ENCODE data around the gene RNF182.
"Not testable (repeated sequence)": the region's sequence is repeated elsewhere in the genome, so short reads cannot be mapped to it uniquely, and the experiment has no call there.

Gene RNF182

DNA sequence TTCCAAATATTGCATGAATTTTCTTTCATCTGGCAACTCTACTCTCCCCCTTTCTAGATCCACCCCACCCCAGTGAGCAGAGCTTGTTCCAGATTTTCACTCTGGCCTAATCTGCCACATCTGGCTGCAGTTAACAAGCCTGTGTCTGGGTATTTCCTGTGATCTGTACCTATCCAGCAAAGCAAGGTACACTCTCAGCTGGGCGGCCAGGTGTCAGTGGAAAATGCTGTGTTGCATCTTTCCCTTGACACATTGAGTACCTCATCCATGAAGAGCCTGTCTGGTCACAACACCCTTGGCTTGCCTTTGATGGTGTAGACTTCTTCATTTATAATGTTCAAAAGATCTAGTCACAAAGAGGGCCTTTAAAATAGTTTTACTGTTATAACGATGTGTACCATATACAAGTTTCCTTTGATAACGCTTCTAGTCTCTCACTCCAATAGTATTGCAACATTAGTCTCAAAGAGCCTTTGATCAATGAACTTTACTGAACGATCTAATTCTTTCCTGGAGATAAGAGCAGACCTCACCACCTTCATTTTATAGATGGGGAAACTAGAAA lies 6.0 kb upstream of the RNF182 start:
- no peak for DNase-seq

DNA sequence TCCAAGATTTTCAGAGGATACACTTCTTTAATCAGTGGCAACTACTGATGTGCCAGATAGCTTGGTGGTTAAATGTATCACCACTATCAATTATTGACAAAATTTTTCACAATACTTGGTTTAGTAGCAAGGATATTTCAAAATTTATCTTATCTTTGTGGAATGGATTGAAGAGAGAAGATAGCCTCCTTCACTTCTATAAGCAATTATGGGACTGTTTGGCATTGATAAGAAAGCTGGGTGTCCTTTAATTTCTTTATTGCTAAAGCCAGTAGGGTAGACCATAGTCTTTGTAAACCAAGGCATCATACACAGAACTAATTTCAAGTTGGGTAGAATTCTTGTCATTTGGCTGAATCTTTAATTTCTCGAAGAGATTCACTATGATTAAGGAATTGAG lies 4.9 kb upstream of the RNF182 start:
- no peak for DNase-seq

DNA sequence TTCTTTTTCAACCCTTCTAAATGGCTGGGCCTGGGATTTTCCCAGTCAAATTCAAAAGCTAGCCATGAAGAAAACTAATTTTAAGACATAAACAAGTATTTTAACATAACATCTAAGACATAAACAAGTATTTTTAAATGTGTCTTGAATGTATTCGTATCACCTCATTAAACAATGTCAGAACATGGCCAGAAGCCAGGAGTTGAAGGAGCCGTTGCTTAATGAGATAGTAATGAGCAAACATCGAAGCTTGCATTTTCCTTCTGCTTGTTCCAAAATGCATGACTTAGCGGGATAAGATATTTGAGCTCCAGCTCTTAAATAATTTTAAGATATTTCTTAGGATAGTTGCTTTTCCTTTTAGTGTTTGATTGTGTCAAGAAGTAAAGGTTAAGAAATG lies 4.2 kb upstream of the RNF182 start:
- no peak for DNase-seq

DNA sequence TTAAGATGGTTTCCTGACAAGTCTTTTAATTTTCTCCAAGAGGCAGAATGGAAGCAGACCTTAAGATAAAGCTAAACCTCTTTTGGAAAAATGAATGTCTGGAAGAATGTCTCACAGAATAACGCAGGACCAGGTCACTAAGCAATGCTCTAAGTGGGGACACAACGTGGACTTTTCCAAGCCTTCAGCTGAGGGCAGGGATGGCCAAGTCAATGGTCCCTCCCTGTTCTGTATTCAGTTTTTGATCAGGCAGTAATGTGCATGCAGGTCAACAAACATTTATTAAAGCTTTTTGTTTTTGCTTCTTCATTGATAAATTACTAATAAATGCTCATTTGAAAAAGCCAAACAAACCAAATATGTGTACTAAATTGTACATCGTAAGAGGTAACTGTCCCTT lies 2.0 kb upstream of the RNF182 start:
- DNase-seq = no peak

DNA sequence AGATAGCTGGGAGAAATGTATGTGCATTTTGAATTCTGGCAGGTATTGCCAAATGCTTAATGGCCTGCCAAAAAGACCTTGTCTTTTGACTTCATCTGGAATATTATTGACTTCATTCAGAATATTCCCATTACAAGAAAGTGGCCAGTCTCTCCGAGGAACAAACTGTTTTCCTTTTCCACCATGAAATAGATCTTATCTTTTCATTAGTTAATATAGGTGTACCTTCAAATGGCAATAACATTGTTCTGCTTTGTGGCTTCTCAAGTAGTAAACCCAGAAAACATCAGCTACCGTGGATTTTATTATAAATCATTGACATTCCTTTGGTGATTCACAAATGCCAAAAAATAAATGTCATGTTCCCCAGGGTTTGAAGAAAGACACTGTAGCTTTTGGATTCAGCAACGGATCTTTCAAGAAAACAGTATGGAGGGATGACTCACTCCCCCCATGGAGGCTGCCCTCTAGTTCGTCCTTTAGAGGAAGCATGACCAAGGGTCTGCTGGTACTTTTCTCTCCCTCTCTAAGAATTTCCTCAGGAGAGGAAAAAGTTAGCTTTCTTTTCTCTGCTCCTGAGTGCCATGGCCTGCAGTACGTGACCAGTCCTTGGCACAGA lies 1.1 kb upstream of the RNF182 start:
- no peak for DNase-seq

DNA sequence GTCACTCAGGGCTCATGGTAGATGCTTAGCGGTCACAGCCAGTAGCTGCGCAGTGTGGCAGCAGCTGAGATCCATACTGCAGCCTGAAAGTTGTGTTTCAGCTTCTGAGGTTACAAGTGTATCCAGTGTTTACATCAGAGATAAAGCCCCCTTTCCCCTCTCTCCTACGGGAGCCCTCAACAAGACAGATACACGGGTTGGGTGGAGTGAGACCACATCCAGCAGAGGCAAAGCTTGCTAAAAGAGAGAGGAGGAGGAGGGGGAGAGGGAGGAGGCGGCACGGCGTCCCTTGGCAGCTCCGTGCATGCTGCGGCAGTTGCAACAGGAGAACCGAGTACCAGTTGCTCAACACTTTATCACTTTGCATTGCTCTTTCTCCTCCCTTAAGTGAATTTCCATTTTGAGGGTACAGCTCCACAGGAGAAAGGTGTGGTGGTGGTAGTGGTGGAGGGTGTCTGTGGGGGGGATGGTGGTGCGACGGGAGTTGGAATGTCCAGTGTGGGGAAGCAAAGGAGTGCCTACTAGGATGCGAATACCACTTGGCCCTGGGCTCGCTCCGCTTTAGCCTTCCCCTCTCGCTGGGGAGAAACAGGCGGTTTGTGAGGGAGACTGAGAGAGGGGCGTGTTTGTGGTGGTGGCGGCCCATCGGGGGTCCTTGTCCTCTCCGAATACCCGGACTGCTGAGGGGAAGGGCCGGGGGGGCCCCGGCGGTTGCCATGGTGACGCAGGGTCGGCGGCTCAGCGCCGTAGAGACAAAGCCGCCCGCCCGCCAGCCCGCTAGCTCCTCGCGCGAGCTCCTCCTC lies 405 bp upstream of the RNF182 start:
- DNase-seq = no peak

DNA sequence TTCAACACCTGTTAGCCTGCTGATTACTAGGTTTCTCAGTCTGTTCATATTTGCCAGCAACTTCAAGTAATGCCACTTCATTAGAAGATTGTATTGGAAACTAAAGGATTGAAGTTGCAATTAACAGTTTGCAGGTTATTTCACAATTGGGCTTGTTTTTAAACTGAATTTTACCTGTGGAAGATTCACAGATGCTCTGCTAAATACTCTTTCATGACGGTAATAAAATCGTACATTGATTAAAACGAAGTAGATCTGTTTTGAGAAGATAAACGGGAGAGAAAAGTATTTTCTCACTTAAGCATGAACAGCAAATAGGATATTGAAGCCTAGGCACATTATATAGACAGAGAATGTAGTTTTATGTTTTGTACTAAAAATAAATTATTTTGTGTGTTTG lies 1.6 kb downstream of the RNF182 start:
- no peak for DNase-seq

DNA sequence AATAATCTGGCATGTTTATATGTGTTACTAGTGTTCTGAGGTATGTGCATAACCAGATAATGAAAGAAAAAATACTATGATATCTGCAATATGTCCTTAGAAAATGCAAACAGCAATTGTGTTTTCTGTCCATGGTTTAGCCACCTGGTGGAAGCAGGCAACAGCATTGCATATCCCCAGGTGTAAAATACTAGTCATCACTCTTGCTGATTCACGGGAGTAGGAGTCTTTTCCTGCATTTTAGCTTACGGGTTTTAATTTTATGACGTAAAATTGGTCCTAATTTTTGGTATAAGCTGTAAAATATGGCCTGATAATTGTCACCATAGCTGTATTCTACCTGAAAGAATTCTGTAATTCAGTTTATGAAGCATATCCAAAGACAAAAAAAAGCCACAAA lies 2.5 kb downstream of the RNF182 start:
- DNase-seq = no peak

DNA sequence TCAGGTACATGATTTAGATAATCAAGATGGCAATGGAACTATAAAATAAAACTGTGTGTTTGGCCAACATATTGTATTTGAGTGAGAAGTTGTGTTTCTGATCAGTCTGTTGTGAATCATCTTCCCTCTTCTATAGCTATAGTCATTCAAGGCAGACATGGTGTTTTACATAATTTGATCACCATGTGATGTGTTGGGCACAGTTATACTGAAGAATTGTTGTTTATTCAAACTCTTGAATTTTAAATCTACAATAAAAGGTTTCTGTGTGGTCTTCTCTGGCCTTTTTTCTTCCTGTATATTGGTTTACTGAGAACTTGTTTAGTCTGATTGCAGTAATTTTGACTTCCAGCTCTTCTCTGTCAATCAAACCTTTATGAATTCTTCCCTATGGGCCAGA lies 4.4 kb downstream of the RNF182 start:
- no peak for DNase-seq

DNA sequence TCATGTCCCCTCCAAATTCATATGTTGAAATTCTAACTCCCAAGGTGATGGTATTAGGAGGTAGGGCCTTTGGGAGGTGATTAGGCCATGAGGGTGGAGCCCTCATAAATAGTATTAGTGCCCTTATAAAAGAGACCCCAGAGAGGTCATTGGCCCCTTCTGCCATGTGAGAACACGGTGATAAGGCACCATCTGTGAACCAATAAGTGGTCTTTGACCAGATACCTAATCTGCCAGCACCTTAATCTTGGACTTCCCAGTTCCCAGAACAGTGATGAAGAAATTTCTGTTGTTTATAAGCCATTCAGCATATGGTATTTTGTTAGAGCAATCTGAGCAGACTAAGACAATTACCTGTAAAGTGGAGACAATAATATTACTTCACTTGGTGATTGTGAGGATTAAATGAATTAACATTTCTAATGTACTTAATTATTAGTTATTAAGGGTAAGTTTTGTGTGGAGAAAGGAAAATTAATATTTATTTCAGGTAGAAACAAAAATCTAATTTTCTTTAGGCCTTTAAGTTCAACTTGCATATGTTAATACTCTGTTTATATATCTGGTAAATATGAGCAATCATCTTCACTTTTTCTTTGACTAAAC lies 7.1 kb downstream of the RNF182 start:
- DNase-seq = no peak

DNA sequence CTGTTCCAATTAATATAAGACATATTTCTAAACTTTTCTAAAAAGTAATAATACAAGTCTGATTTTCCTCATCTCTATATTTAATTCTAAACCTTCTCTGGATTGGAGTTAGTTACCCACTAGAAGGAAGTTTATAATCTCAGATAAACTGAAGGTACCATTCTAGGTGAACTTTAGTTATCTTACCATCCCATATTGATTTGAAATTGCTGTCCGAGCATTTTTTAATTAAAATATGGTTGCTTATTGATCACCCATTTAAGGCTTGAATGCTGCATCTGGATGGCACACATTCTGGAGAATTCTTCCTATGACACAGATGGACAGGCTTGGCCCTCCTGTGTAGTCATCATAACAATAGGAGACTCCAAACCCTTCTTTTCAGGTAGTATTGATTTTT lies 8.0 kb downstream of the RNF182 start:
- no peak for DNase-seq

DNA sequence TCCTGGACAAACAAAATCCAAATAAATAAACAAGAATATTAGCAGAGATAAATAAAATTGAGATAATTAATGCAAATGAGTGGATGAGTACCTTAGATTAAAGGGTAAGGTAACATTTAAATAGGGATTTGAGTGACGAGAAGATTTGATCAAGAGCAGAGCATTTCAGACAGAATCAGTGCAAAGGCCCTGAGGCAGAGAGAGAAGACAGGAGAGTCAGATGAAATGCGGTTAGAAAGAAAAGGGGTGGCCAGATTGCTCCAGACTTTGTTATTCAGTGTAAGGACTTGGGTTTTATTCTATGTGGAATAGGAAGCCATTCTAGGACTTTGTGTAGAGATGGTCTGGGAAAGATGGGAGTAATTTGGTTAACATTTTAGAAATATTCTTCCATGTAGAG lies 10.0 kb downstream of the RNF182 start:
- no peak for DNase-seq

DNA sequence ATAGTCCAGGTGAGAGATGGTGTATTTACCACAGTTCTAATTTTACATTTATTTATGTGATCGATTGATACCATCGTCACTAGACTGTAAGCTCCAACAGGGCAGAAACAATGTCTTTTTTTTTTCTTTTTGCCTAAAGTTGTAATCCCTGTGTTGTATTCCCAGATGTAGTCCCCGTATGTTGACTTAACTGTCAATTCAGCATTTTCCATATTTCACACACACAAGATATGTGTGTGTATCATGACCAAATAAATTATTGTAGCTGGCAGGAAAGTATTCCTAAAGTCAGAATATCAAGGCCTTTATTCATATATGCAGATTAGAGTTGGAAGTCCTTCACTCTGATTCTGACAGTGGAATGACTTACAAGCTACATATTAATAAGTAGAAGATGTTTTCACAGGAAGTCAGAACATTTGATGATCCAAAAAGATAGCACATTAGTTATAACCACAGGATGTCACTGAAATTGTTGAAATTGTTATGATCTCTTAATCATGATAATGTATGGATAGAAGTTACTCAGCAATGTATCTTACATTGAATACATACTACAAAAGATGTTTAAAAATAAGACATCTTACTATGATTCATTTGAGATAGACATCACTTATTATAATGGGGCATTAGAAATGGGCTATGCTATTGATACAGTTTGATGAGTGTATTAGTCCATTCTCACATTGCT lies 10.6 kb downstream of the RNF182 start:
- no peak for DNase-seq

DNA sequence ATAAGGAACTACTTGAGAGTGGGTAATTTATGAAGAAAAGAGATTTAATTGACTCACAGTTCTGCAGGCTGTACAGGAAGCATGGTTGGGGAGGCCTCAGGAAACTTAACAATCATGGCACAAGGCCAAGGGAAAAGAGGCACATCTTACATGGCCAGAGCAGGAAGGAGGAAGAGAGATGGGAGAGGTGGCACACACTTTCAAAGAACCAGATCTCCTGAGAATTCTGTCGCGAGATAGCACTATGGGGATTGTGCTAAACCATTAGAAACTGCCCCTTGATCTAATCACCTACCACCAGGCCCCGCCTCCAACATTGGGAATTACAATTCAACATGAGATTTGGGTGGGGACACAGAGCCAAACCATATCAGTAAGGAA lies 11.1 kb downstream of the RNF182 start:
- DNase-seq = not testable (repeated sequence)

DNA sequence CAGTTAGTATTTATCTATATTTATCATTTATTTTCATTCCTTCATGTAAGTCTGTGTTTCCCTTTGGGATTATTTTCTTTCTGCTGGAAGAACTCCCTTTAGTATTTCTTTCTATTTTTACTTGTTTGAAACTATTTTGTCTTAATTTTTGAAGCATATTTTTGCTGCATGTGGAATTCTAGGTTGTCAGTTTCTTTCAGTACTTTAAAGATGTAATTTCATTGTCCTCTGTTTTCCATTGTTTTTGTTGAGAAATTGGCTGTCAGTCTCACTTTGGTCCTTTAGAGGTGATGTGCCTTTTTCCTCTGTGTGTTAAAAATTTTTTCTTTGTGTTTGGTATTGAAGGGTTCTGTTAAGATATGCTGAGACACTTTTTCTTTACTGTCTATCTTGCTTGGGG lies 17.1 kb downstream of the RNF182 start:
- DNase-seq = no peak

DNA sequence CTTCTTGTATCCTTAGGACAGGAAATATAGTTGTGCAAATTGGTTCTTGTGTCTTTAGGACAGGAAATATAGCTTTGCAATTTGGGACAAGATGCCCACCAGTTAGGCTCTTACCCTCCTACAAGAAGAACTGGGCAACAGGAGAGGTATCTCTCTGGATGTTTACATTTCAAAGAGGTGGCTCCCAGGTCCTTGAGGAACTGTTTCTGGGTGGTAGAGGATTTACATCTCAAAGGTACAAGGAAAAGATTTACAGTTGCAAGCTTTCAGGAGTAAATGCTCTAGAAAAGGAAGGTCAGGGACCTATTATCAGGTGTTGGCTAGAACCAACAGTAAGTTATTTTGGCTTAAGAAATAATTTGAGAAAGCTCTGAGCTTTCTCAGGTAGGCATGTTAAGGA lies 19.2 kb downstream of the RNF182 start:
- no peak for DNase-seq

DNA sequence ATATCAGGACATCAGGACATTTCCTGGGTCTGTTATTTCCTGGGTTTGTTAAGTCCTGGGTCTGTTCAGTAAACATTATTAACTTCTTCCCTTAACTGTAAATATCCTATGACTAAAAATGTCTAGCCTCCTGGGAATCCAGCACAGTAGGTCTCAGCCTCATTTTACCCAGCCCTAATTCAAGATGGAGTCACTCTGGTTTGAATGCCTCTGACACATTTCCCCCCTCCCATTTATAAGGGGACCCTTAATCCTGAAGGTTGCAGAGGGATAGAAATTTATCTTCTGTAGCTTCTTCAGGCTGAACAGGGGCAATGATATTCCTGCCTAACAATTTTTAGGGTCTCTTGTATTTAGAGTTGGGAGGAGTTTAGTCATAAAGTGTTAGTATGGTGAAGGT lies 21.8 kb downstream of the RNF182 start:
- no peak for DNase-seq

DNA sequence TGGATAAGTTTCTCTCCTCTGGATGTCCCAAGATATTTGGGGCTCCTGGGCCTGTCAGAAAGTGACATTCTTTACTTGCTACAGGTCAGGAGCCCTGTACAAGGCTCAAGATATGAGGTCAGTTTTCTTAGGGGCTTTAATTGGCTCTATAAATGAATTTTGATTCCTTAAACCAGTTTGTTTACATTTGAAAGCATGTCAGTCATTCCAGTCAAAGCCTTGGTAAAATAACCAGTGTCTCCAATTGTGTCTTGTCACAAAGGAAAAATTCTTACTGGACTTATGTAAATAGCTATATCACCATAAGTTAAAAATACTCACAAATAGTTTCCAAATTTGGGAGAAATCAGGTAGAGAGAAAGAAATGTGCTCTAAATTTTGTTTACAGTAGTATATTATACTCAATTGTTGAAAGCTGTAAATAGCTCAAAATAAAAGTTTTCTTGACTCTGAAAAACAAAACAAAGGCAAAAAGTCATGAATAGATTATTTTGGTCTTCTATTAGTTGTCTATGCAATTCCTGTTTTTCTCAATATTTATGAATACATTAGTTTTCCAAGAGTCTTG lies 22.9 kb downstream of the RNF182 start:
- no peak for DNase-seq

DNA sequence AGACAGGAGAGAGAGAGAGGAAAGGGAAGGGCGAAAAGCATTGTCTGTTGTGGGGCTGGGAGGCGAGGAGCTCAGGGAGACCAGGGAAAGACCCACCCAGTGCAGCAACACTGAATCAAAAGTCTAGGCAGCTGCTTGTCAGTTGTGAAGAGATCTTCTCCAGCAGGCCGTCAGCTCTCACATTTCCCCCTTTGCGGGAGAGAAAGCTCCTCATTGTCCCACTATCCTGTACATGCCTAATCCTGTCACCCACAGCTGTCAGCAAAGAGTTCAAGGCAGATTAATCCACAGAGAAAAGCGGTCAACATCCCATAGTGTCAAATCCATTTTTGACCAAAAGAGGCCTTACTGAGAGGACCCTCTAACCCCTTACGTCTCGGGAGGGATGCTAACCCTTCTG lies 27.3 kb downstream of the RNF182 start:
- no peak for DNase-seq

DNA sequence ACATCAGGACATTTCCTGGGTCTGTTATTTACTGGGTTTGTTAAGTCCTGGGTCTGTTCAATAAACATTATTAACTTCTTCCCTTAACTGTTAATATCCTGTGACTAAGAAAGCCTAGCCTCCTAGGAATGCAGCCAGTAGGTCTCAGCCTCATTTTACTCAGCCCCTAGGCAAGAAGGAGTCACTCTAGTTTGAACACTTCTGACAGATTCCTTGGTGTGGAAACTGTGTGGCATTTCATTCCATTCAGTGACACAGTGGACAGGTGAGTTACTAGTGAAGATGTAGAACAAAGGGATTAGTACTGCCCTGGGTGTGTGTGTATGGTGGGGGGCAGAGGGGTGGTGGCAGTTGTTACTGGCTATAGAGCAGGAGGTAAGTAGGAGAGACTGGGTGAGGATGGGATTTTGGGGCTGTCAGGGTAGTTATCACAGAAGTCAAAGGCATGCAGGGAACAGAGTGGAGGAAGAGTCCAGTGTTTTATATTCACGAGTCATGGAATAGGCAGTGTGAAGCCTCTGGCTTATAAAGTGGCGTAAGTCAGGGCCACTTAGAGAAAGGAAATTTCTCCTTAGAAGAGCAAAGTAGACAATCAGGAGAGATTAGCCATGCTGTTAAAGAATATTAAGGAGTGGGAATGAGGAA lies 28.4 kb downstream of the RNF182 start:
- no peak for DNase-seq

DNA sequence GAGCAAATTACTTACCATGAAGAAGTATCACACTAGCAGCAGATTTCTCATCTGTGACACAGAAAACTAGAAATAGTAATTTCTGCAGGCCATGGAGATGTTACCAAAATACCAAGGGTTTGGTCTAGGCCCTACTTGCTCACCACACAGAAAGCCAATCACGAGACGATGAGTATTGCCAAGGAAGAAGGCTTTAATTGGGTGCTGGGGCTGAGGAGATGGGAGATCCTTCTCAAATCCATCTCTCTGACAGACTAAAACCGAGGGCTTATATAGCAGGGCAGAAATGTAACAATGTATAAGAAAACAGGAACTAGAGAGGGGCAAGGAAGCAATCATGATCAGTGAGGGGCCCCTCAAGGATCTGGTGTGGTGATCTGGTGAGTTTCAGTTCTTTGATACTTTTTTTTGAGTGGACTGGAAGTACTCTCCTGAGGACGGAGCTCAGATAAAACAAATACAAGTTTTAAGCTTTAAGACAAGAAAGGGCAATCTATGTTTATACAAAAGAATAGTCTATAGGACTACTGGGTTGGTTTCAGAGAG lies 40.9 kb downstream of the RNF182 start:
- DNase-seq = no peak

DNA sequence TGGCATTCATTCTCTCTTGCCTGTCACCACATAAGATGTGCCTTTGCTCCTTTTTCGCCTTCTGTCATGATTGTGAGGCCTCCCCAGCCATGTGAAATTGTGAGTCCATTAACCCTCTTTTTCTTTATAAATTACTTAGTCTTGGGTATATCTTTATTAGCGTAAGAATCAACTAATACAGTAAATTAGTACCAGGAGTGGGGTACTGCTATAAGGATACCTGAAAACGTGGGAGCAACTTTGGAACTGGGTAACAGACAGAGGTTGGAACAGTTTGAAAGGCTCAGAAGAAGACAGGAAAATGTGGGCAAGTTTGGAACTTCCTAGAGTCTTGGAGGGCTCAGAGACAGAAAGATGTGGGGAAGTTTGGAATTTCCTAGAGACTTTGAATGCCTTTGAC lies 46.6 kb downstream of the RNF182 start:
- DNase-seq = no peak

Data from KG1 (cell line).